GM15510 (cell line): ENCODE measurements around the gene TBXAS1.
A peak's percentile ranks its signal among the peaks of the same experiment; 100 is the strongest.

Experiments used
- POLR2A ChIP-seq: IDR thresholded peaks from 3 replicates; pipeline ENCODE4 v1.6.1; 2011; ENCODE audit warnings: borderline replicate concordance; ENCODE audit not compliant: insufficient read length; ENCODE audit errors: extremely low read depth

The TBXAS1 gene

GRCh38 chr7:140059273-140060242, 230.5 kb downstream of the TBXAS1 start:
- TF ChIP-seq POLR2A = no peak

- TF ChIP-seq POLR2A = no peak
These were observed 231.2 kb downstream of the TBXAS1 start for GRCh38 chr7:140060243-140060630.

GRCh38 chr7:140060788-140061606, 231.9 kb downstream of the TBXAS1 start:
- no peak for TF ChIP-seq POLR2A

- no peak for TF ChIP-seq POLR2A
These were observed 232.5 kb downstream of the TBXAS1 start for GRCh38 chr7:140061607-140061930.

GRCh38 chr7:140062118-140062527, 233.1 kb downstream of the TBXAS1 start:
- TF ChIP-seq POLR2A = no peak

GRCh38 chr7:140062528-140063299, 233.7 kb downstream of the TBXAS1 start, which contains the start of gene PARP12:
Gene PARP12 (minus strand): TSS chr7:140062951. CDS start chr7:140062847, 104 bp downstream.
- peak; percentile 62 for TF ChIP-seq POLR2A

GRCh38 chr7:140067052-140067451, 238.0 kb downstream of the TBXAS1 start:
- no peak for TF ChIP-seq POLR2A

GRCh38 chr7:140068033-140068432, 239.0 kb downstream of the TBXAS1 start:
- TF ChIP-seq POLR2A = no peak

GRCh38 chr7:140069298-140069949, 240.4 kb downstream of the TBXAS1 start:
- TF ChIP-seq POLR2A = no peak
